ENCODE measurements around the gene PRDX2. TPM values are rescaled to one million over a fixed set of nuclear protein-coding genes. Genes with fewer than 3 reads are reported as not detected.

PRDX2 gene
- polyA plus RNA-seq, 1 donor from 2014 or later: 882 TPM

GRCh38 chr19:12782424-12783290 lies 18.9 kb downstream of the PRDX2 start:
- no peaks in the 10 kb centered on the region for H3K36me3 ChIP-seq (ENCODE audit: insufficient read depth, low read length)
- H2AFZ ChIP-seq (ENCODE audit: low read depth, low read length): peak overlapping the region; percentile 31
- no peaks in the 10 kb centered on the region for H3K27me3 ChIP-seq (ENCODE audit: insufficient read depth, low read depth, low read length)
- H3F3A ChIP-seq (ENCODE audit: insufficient read depth, low read length, poor library complexity, severe bottlenecking): no peaks in the 10 kb centered on the region
- no peaks in the 10 kb centered on the region for H3K9me2 ChIP-seq (ENCODE audit: insufficient read depth, low read length)
- no peaks in the 10 kb centered on the region for H4K20me1 ChIP-seq (ENCODE audit: insufficient read depth)
- H3K4me2 ChIP-seq (ENCODE audit: low read length): peak overlapping the region; percentile 70
- H3K9me3 ChIP-seq (ENCODE audit: low read length): no peaks in the 10 kb centered on the region
- H3K9ac ChIP-seq (ENCODE audit: low read length): peak overlapping the region; percentile 85
- TF ChIP-seq POLR2AphosphoS5 (IDR thresholded peaks at IDR 0.05): peak; percentile 52
- TF ChIP-seq MXI1 (conservative IDR thresholded peaks at IDR 0.05; ENCODE audit: poor library complexity, severe bottlenecking): peak; percentile 92
- TF ChIP-seq CTCF (IDR thresholded peaks at IDR 0.05; ENCODE audit: poor library complexity, severe bottlenecking): peak; percentile 36
- TF ChIP-seq REST (IDR thresholded peaks at IDR 0.05; ENCODE audit: borderline replicate concordance): peak; percentile 78
- no peak for TF ChIP-seq TAF1 (IDR thresholded peaks at IDR 0.05; ENCODE audit: low read depth)
- TF ChIP-seq SMC3 (conservative IDR thresholded peaks at IDR 0.05; ENCODE audit: poor library complexity): peak; percentile 24
- peak; percentile 68 for TF ChIP-seq EP300 (conservative IDR thresholded peaks at IDR 0.05; ENCODE audit: poor library complexity, severe bottlenecking)
- no peak for TF ChIP-seq RAD21 (conservative IDR thresholded peaks at IDR 0.05)
- TF ChIP-seq EZH2 (IDR thresholded peaks at IDR 0.05; ENCODE audit: borderline replicate concordance, insufficient read depth, low read length, poor library complexity, severe bottlenecking): no peak
- H3K79me2 ChIP-seq (replicated peaks; ENCODE audit: insufficient read depth, low read length): no peaks in the 10 kb centered on the region
- peak overlapping the region; percentile 70 for H3K27ac ChIP-seq (ENCODE audit: low read length)
- peak overlapping the region; percentile 75 for H3K4me3 ChIP-seq (ENCODE audit: low read length)

- no peak for TF ChIP-seq EZH2 (IDR thresholded peaks at IDR 0.05; ENCODE audit: borderline replicate concordance, insufficient read depth, low read length, poor library complexity, severe bottlenecking)
- TF ChIP-seq EP300 (conservative IDR thresholded peaks at IDR 0.05; ENCODE audit: poor library complexity, severe bottlenecking): no peak
- no peak for TF ChIP-seq SMC3 (conservative IDR thresholded peaks at IDR 0.05; ENCODE audit: poor library complexity)
- TF ChIP-seq TAF1 (IDR thresholded peaks at IDR 0.05; ENCODE audit: low read depth): no peak
- TF ChIP-seq REST (IDR thresholded peaks at IDR 0.05; ENCODE audit: borderline replicate concordance): no peak
- no peak for TF ChIP-seq POLR2AphosphoS5 (IDR thresholded peaks at IDR 0.05)
- no peak for TF ChIP-seq RAD21 (conservative IDR thresholded peaks at IDR 0.05)
- no peak for TF ChIP-seq CTCF (IDR thresholded peaks at IDR 0.05; ENCODE audit: poor library complexity, severe bottlenecking)
- no peak for TF ChIP-seq MXI1 (conservative IDR thresholded peaks at IDR 0.05; ENCODE audit: poor library complexity, severe bottlenecking)
- Histone ChIP-seq H4K20me1 (ENCODE audit: insufficient read depth) (no peaks in the 10 kb centered on the region), H3K27ac (ENCODE audit: low read length) (peak overlapping the region; percentile 70), H3K4me2 (ENCODE audit: low read length) (no peak overlapping the region), H3K9me3 (ENCODE audit: low read length) (no peaks in the 10 kb centered on the region), H3K36me3 (ENCODE audit: insufficient read depth, low read length) (no peaks in the 10 kb centered on the region), H3K9me2 (ENCODE audit: insufficient read depth, low read length) (no peaks in the 10 kb centered on the region), H3K4me3 (ENCODE audit: low read length) (peak overlapping the region; percentile 75), H3K9ac (ENCODE audit: low read length) (peak overlapping the region; percentile 85), H3K27me3 (ENCODE audit: insufficient read depth, low read depth, low read length) (no peaks in the 10 kb centered on the region), H3F3A (ENCODE audit: insufficient read depth, low read length, poor library complexity, severe bottlenecking) (no peaks in the 10 kb centered on the region), H3K79me2 (replicated peaks; ENCODE audit: insufficient read depth, low read length) (no peaks in the 10 kb centered on the region), H2AFZ (ENCODE audit: low read depth, low read length) (peak overlapping the region; percentile 31)
These were observed 19.5 kb downstream of the PRDX2 start for GRCh38 chr19:12782174-12782423.
